Endothelial cell (in vitro differentiated cells): ENCODE results near the gene SLC6A13. TPM values are rescaled to one million over a fixed set of nuclear protein-coding genes. Genes with fewer than 3 reads are reported as not detected.
A peak's percentile ranks its signal among the peaks of the same experiment; 100 is the strongest.

Experiments
- DNase-seq: peaks from one replicate; pipeline ENCODE4 v3.0.0; 2021; ENCODE audit warnings: low spot score
- H3K27ac Mint-ChIP-seq: one replicate; pipeline ENCODE4 v1.8.0; 2021; ENCODE audit warnings: mixed read lengths, inconsistent platforms; ENCODE audit not compliant: unreplicated experiment
- H3K27me3 Mint-ChIP-seq: one replicate; pipeline ENCODE4 v1.8.0; 2021; ENCODE audit warnings: mild to moderate bottlenecking, moderate library complexity, mixed read lengths, inconsistent platforms; ENCODE audit not compliant: unreplicated experiment
- H3K36me3 Mint-ChIP-seq: one replicate; pipeline ENCODE4 v1.8.0; 2021; ENCODE audit warnings: mild to moderate bottlenecking, low read depth, mixed read lengths, inconsistent platforms; ENCODE audit not compliant: unreplicated experiment
- H3K4me1 Mint-ChIP-seq: one replicate; pipeline ENCODE4 v1.8.0; 2021; ENCODE audit warnings: mild to moderate bottlenecking, mixed read lengths, inconsistent platforms; ENCODE audit not compliant: unreplicated experiment
- H3K4me3 Mint-ChIP-seq: one replicate; pipeline ENCODE4 v1.8.0; 2021; ENCODE audit warnings: mild to moderate bottlenecking, mixed read lengths, inconsistent platforms; ENCODE audit not compliant: unreplicated experiment
- H3K9me3 Mint-ChIP-seq: one replicate; pipeline ENCODE4 v1.8.0; 2021; ENCODE audit warnings: mixed read lengths, inconsistent platforms; ENCODE audit not compliant: unreplicated experiment
- CTCF ChIP-seq: fragments of 200-600 bp; sonication (generic); IDR thresholded peaks from one replicate; pipeline ENCODE4 v1.5.0; 2021; ENCODE audit warnings: antibody characterized with exemption; ENCODE audit not compliant: unreplicated experiment
- total RNA-seq: library from RNA; stranded (reverse); fragmentation: NEBNext Ultra II Directional; extraction: Animal tissue kit (Norgen Biotek cat#: 25700); gene quantifications from one replicate; pipeline ENCODE4 v1.2.1, GENCODE V29; 2021; ENCODE audit not compliant: unreplicated experiment

The SLC6A13 gene
- total RNA-seq, 1 donor from 2014 or later: 0.90 TPM

DNA sequence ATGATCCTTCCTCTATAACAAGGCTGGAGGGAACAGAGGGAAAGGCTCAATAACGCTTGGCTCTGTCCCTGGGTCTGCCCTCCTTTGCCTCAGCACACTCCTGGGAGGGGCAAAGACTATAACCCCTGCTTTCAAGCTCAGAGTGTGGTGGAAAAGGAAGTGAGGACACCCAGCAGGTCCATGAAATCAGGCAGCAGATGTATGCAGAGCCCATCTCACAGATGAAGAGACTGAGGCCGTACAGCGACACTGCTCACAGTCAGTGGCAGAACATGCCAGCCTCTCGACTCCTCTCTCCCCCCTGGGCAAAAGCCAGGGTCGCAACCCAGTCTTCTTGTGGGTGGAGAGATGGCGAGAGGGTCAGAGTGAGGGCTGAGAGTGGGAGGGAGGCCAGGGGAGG lies 88.5 kb downstream of the SLC6A13 start:
- Mint-ChIP-seq H3K4me1 (peaks cover 38% of the 10 kb centered on the region), H3K27ac (no peak overlapping the region), H3K9me3 (no peaks in the 10 kb centered on the region), H3K27me3 (peaks cover 10% of the 10 kb centered on the region), H3K4me3 (no peak overlapping the region), H3K36me3 (peaks cover 8% of the 10 kb centered on the region)
- TF ChIP-seq CTCF: no peak
- no peak for DNase-seq

- peaks cover 8% of the 10 kb centered on the region for H3K36me3 Mint-ChIP-seq
Measured at GRCh38 chr12:172732-173161, 89.9 kb downstream of the SLC6A13 start.

DNA sequence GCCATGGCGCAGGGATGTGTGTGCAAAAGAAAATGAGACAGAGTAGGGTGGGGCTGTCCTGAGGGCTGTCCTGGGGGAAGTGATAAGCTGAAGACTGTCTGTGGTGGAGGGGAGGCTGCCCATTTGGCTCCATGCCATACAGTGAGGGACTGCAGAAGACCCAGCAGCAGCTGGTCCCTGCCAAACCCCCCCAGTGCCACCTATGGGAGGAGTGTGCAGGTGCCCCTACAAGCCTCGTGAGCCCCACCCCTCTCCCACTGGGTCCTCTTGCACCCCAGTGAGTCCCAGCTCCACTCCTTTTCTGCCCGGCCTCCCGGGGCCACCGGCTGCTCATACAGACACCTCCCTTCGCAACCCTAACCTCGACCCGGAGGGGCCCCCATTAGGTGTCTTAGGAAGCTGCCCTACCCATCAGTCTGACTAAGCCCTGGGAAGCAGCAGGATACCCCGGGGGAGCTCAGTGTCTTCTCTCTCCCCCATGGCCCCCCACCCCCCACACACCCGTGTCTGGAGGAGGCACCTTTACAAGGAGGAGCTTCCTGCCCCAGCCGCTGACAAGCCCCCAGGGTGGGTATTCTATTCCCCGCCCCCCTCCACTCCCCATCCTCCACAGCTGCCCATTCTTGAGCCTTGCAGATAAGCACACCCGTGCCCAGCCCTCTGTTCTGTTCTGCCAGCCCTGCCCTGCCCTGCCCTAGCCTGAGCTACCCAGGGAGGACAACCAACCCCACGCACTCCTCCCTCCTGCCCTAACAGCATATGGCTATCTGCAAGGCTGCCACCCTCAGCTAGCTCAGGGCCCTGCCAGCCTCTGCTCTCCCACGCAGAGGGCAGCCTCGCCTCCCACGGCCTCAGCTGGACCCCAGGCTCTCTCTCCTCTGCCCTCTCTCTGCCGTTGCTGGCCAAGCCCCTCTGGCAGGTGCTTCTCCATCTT lies 90.6 kb downstream of the SLC6A13 start:
- peaks cover 6% of the 10 kb centered on the region for H3K27me3 Mint-ChIP-seq
- H3K9me3 Mint-ChIP-seq: no peaks in the 10 kb centered on the region
- peaks cover 53% of the 10 kb centered on the region for H3K4me1 Mint-ChIP-seq
- H3K4me3 Mint-ChIP-seq: no peak overlapping the region
- H3K27ac Mint-ChIP-seq: peak overlapping the region; percentile 42
- no peak for TF ChIP-seq CTCF
- peaks cover 8% of the 10 kb centered on the region for H3K36me3 Mint-ChIP-seq
- no peak for DNase-seq

More at GRCh38 chr12:172732-173161, 89.9 kb downstream of the SLC6A13 start:
- no peak overlapping the region for H3K4me3 Mint-ChIP-seq
- DNase-seq: no peak
- H3K4me1 Mint-ChIP-seq: peaks cover 46% of the 10 kb centered on the region
- H3K9me3 Mint-ChIP-seq: no peaks in the 10 kb centered on the region
- TF ChIP-seq CTCF: no peak
- peaks cover 7% of the 10 kb centered on the region for H3K27me3 Mint-ChIP-seq
- H3K27ac Mint-ChIP-seq: no peak overlapping the region

DNA sequence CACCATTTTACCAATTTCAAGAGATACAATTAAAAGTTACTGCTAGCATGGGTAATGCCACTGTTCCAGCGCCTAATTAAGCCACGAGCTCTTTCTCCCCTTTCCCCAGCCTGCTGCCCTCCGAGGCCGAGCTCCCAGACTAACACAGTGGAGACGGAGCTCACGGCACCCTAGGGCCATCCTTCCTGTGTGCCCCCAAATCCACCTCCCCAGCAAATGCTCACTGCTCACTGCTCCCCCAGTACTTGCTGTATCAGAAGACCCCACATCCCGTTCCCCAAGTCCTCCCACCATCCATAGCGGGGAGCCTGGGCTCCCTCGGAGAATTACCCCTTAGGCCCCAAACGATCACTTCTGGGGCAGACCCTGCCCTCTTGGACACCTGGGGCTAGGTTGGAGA lies 91.4 kb downstream of the SLC6A13 start:
- Mint-ChIP-seq H3K27me3 (peaks cover 5% of the 10 kb centered on the region), H3K27ac (peak overlapping the region; percentile 42)
- DNase-seq: no peak

More for the DNA sequence above, 91.4 kb downstream of the SLC6A13 start:
- Mint-ChIP-seq H3K9me3 (no peaks in the 10 kb centered on the region), H3K4me3 (no peak overlapping the region), H3K36me3 (peaks cover 3% of the 10 kb centered on the region), H3K4me1 (peaks cover 60% of the 10 kb centered on the region)
- TF ChIP-seq CTCF: no peak

Other genes starting within 250 kb of the SLC6A13 start
- gene IQSEC3, start 196.1 kb downstream of the SLC6A13 start, total RNA-seq: 13.2 TPM
- gene SLC6A12, start 48.7 kb downstream of the SLC6A13 start, total RNA-seq: 0.26 TPM
- gene KDM5A, start 126.5 kb upstream of the SLC6A13 start, total RNA-seq: 86.3 TPM
- gene CCDC77, start 138.8 kb upstream of the SLC6A13 start, total RNA-seq: 13.3 TPM
- gene B4GALNT3, start 197.1 kb upstream of the SLC6A13 start, total RNA-seq: 4.2 TPM